Vagina (tissue), 2 donors: ENCODE measurements around the gene CDH10.

Experiments used
- CTCF ChIP-seq, 3 experiments: fragments of 450-650 bp in 2 of 3; fragments of 200-600 bp in 1 of 3; sonication (generic) in 1 of 3; IDR thresholded peaks; one replicate each; pipeline ENCODE4 v1.5.1; 2017 to 2019; ENCODE audit warnings: antibody characterized with exemption in 3 of 3, mild to moderate bottlenecking in 2 of 3, moderate library complexity in 2 of 3
- POLR2A ChIP-seq, 2 donors: fragments of 450-650 bp; IDR thresholded peaks; one replicate each; pipeline ENCODE4 v1.6.1; 2017; ENCODE audit warnings: antibody characterized with exemption in 2 of 2, mild to moderate bottlenecking in 2 of 2, moderate library complexity in 2 of 2
- POLR2AphosphoS5 ChIP-seq, 2 donors: sonication (generic); formaldehyde crosslinking; IDR thresholded peaks; one replicate each; pipeline ENCODE4 v1.9.0; 2017; ENCODE audit warnings: antibody characterized with exemption in 2 of 2, mild to moderate bottlenecking in 2 of 2, low read depth in 1 of 2; ENCODE audit not compliant: insufficient read depth in 1 of 2

GRCh38 chr5:24642022-24642421 lies 2.8 kb downstream of the CDH10 start:
- TF ChIP-seq CTCF (IDR thresholded peaks at IDR 0.05): no peak
- no peak for TF ChIP-seq POLR2A (IDR thresholded peaks at IDR 0.05)
- no peak for TF ChIP-seq POLR2AphosphoS5 (IDR thresholded peaks at IDR 0.05; ENCODE audit: insufficient read depth in 1 of 2, low read depth in 1 of 2)
